NCI-H2227 (cell line): Measurements from ENCODE around the gene RTN4RL1.

Experiments
- DNase-seq: peaks from one replicate; lab custom pipeline; 2025; ENCODE audit not compliant: unreplicated experiment; lab: John Stamatoyannopoulos, UW

Gene RTN4RL1

GRCh38 chr17:2059547-2060384, 34.6 kb upstream of the RTN4RL1 start:
- no peak for DNase-seq

GRCh38 chr17:2058586-2059546, 33.7 kb upstream of the RTN4RL1 start:
- DNase-seq: no peak

GRCh38 chr17:2057760-2058585, 32.8 kb upstream of the RTN4RL1 start:
- no peak for DNase-seq

- no peak for DNase-seq
Observed at GRCh38 chr17:2057175-2057759, 32.1 kb upstream of the RTN4RL1 start.

- no peak for DNase-seq
Observed at GRCh38 chr17:2056206-2057174, 31.4 kb upstream of the RTN4RL1 start.

- no peak for DNase-seq
Observed at GRCh38 chr17:2055292-2056205, 30.4 kb upstream of the RTN4RL1 start.

- peak; percentile 74 for DNase-seq
Observed at GRCh38 chr17:2054512-2055291, 29.6 kb upstream of the RTN4RL1 start, which contains the start of gene HIC1. TSS of gene HIC1 (plus strand) at chr17:2055103. CDS start at chr17:2056691, 1,588 bp downstream.

GRCh38 chr17:2054262-2054511, 29.1 kb upstream of the RTN4RL1 start:
- no peak for DNase-seq

GRCh38 chr17:2053380-2054261, 28.5 kb upstream of the RTN4RL1 start:
- DNase-seq: peak; percentile 75

- no peak for DNase-seq
Observed at GRCh38 chr17:2051933-2052559, 26.9 kb upstream of the RTN4RL1 start.

GRCh38 chr17:2051061-2051932, 26.2 kb upstream of the RTN4RL1 start:
- DNase-seq: peak; percentile 72

GRCh38 chr17:2050300-2051060, 25.3 kb upstream of the RTN4RL1 start:
- peak; percentile 93 for DNase-seq

- peak; percentile 86 for DNase-seq
Observed at GRCh38 chr17:2049333-2050299, 24.5 kb upstream of the RTN4RL1 start.
